Measurements from ENCODE around the gene LGALS9B.
"Not testable (repeated sequence)": the region's sequence is repeated elsewhere in the genome, so short reads cannot be mapped to it uniquely, and the experiment has no call there.

LGALS9B gene

DNA sequence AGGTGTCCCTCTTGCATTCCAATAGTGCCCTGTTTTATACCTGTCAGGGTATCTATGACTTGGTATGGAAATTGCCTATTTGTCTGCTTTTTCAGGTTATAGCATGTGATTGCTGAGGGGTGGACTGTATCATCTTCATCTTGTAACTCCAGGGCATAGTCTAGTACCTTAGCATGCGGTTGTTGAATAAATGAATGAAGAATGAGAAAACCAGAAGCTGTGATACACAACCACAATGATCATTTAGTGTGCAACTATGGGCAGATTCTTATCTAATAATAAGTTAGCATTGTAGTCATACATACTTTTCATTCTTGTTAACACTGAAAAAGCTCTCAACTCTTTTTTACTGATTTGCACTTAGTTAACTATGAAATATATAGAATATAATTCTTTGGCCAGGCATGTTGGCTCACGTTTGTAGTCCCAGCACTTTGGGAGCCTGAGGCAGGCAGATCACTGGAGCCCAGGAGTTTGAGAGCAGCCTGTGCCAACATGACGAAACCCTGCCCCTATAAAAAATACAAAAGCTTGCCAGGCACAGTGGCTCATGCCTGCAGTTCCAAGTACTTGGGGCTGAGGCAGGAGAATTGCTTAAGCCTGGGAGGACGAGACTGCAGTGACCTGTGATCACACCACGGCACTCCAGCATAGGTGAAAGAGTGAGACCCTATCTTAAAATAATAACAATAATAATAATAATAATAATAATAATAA is 65.9 kb downstream of the LGALS9B start:
- DNase-seq = not testable (repeated sequence)

DNA sequence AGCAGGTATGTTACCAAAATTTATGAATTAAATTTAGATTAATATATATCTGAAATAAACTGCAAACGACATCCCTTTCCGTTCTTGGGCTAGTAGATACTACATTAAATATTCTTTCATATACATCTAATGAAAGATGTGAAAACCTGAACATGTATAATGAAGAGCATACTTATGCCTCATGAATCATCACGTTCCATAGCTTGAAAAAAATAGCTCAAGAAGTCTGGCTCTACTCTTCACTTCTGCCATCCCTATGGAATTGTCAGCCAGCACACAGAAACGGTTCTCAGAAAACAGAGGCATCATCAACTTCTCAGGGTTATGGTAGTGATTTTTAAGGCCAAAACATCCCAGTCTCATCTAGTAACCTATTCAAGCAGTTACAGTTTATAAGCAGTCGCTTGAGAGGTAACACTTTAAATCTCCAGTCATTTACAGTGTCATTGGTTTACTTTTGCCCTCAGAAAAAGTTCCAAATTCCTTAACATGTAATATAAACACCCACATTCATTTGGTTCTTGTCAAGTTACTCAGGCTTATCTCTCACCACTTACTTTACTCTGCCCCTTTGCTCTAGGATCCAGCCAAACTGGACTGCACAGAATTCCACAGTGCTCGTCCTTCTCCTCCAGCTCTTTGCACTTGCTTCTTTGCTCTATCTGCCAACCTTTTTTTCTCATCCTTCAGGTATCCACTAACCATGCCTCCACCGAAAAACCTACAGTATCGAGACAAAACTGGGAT is 66.6 kb downstream of the LGALS9B start:
- DNase-seq = not testable (repeated sequence)
